Nasal cavity respiratory epithelium epithelial cell of viscerocranial mucosa (primary cell): ENCODE results near the gene ZNF804A. TPM values are rescaled to one million over a fixed set of nuclear protein-coding genes. Genes with fewer than 3 reads are reported as not detected.

Source experiments
- total RNA-seq: library from RNA; depleted of rRNA; stranded (reverse); fragments of >200 nt; gene quantifications from 2 replicates; pipeline ENCODE4 v1.2.3, GENCODE V29; 2014

Gene ZNF804A
- total RNA-seq, result not detected in 2 replicates

GRCh38 chr2:184598316-184599053, at the start of gene ZNF804A:
TSS of gene ZNF804A (plus strand) at chr2:184598529. CDS start at chr2:184598960, 431 bp downstream.

